GM12875 (cell line): Measurements from ENCODE around the gene LPP.

Source experiments
- H3K4me3 ChIP-seq: one replicate; pipeline ENCODE4 v1.5.1; 2011; ENCODE audit warnings: low read depth, low read length, control low read depth
- CTCF ChIP-seq: IDR thresholded peaks from 2 replicates; pipeline ENCODE4 v1.5.1; 2011; ENCODE audit warnings: low read depth, mild to moderate bottlenecking, control low read depth, inconsistent platforms, low read length, moderate library complexity, borderline replicate concordance; ENCODE audit not compliant: insufficient read depth

Gene LPP

GRCh38 chr3:188286087-188286513 is 132.1 kb downstream of the LPP start:
- H3K4me3 ChIP-seq = no peak overlapping the region
- no peak for TF ChIP-seq CTCF

DNA sequence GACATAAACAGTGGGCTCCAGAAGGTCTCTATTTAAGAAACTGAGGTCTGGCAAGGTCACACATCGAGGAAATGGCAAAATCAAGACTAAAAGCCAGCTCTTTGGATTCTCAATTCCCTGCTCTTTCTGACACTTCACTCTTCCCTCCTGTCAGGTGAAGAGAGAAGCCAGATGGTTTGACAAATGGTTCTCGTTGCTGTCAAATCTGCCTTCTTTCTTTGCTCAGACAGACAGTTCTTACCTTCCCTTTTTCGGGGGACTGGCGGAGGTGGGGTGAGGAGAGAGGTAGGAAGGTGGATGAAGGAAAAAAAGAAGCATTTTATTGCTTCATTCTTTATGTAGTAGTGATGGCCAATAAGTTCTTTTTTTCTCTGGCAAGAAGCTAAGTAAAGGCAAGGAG is 133.4 kb downstream of the LPP start:
- TF ChIP-seq CTCF = no peak
- H3K4me3 ChIP-seq = no peak overlapping the region

DNA sequence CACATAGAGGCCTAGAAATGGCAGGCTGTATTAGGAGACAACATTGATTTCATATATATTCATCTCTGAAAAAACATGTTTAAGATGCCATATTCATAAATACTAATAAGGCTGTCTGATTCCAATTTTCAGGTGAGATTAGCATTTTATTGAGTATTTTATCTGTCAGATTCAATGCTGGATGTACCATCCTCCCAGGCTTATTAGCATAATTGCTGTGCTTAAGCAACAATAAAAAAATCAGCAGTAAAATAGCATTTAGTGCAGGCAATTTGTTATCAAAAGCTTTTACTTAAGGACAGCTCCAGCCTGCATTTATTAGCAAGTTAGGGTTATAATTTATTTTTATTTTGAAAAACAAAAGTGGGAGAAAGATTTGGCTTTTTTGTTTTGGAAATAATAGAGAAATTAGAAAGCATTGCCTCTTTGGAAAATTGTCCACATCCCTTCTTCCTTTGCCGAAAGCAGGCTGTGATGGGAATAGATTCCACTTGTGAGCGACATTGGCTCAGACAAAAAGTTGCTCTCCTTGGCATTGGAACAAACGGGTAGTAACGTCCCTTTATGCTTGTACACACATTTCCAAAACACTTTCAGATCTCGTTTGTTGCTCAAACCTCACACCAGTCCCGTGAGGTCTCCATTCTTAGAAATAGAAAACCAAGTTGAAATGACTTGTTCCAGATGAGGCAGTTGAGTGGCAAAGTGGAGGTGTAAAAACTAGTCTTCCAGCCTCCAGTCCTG is 134.0 kb downstream of the LPP start:
- TF ChIP-seq CTCF = no peak
- no peak overlapping the region for H3K4me3 ChIP-seq

GRCh38 chr3:188292251-188292650 is 138.3 kb downstream of the LPP start:
- H3K4me3 ChIP-seq = no peak overlapping the region
- TF ChIP-seq CTCF = no peak

DNA sequence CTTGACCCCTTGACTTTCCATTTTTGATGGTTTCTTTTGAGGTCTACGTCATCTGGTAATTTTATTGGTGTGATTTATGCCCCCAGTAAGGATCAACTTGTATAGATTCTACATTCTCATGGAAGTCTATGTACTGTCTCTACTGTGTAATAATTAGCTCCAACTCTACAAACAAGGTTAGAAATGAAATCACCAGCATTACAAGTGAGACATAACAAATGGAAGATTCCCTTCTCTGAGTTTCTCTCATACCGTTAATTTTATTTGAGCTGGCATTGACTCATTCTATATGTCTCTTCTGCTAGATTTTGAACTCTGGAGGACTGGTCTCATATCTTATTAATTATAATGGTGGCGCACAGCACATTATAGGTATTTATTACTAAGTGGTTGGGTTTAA is 138.9 kb downstream of the LPP start:
- TF ChIP-seq CTCF = no peak

DNA sequence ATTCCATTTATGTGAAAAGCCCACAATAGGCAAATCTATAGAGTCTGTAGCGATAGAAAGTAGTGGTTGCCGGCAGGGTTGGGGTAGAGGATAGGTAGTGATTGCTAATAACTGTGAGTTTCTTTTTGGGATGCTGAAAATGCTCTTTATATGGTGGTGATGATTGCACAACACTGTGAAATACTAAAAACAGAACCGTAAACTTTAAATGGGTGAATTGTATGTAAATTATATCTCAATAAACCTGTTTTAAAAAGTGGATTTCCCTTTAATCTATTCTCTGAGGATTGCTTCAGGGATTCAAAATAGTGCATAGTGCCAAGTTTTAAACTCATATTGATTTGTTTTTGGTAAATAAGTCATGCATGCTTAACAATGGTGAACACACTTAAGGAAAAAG is 140.2 kb downstream of the LPP start:
- H3K4me3 ChIP-seq = no peak overlapping the region
- no peak for TF ChIP-seq CTCF

More for the DNA sequence above, 138.9 kb downstream of the LPP start:
- no peak overlapping the region for H3K4me3 ChIP-seq

DNA sequence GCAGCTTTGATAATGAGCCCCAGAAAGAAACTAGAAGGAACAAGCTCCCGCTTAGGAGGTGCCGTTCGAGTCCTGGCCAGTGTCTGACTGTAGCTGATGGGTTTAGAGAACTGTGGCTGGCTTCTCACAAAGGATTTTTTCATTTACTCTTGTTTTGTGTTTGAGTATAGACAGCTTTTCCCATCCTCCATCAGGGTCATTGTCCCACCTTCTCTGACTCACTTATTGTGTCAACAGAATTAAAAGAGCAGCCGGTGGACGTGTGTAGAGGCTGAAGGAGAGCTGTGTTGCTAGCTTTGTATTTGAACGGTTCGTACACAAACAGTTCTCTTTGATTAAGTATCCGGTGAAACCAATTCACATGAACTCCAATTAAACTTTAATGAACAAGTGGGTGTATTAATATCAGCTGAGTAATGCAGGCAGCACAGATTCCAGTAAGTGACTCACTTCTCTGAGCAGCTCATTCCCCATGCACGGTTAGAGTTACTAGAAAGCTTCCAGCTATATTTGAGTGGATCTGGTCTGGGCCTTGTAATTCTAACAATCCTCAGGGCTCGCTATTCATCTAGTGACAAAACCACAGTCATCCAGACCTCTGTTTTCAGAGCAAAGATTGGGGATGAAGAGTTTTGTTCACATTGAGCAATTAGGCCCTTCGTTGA is 141.0 kb downstream of the LPP start:
- no peak overlapping the region for H3K4me3 ChIP-seq
- TF ChIP-seq CTCF = no peak
